Choroid plexus epithelial cell (primary cell): ENCODE data around the gene HYOU1.
"Not testable (repeated sequence)": the region's sequence is repeated elsewhere in the genome, so short reads cannot be mapped to it uniquely, and the experiment has no call there.

ENCODE experiments used
- DNase-seq: peaks from one replicate; pipeline ENCODE4 v3.0.0-alpha.2; 2010; ENCODE audit warnings: low read depth
- H3K4me3 ChIP-seq: 2 replicates; pipeline ENCODE4 v1.5.1; 2011; ENCODE audit warnings: low read depth, mild to moderate bottlenecking, control low read depth, low read length, moderate library complexity
- TF ChIP-seq, protein P1 (sequence below): conservative IDR thresholded peaks from 2 replicates; pipeline ENCODE4 v1.5.1; 2011; ENCODE audit warnings: low read depth, mild to moderate bottlenecking, control low read depth, inconsistent platforms, low read length, moderate library complexity

HYOU1 gene

GRCh38 chr11:119038884-119039283 lies 18.1 kb downstream of the HYOU1 start:
- DNase-seq = no peak
- TF ChIP-seq, protein P1, sequence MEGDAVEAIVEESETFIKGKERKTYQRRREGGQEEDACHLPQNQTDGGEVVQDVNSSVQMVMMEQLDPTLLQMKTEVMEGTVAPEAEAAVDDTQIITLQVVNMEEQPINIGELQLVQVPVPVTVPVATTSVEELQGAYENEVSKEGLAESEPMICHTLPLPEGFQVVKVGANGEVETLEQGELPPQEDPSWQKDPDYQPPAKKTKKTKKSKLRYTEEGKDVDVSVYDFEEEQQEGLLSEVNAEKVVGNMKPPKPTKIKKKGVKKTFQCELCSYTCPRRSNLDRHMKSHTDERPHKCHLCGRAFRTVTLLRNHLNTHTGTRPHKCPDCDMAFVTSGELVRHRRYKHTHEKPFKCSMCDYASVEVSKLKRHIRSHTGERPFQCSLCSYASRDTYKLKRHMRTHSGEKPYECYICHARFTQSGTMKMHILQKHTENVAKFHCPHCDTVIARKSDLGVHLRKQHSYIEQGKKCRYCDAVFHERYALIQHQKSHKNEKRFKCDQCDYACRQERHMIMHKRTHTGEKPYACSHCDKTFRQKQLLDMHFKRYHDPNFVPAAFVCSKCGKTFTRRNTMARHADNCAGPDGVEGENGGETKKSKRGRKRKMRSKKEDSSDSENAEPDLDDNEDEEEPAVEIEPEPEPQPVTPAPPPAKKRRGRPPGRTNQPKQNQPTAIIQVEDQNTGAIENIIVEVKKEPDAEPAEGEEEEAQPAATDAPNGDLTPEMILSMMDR = no peak
- H3K4me3 ChIP-seq = no peak overlapping the region

DNA sequence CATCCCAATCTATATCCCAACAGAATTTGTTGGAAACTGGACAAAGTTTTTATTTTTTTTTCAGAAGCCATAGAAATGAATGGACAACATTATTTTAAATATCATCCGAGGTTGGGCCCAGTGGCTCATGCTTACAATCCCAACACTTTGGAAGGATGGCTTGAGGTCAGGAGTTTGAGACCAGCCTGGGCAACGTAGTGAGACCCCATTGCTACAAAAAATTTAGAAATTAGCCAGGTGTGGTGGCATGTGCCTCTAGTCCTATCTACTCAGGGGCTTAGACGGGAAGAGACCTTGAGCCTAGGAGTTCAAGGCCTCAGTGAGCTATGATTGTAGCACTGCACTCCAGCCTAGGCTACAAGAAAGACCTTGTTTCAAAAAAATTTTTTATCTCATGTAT lies 22.2 kb downstream of the HYOU1 start:
- TF ChIP-seq, protein P1 = no peak
- no peak overlapping the region for H3K4me3 ChIP-seq
- DNase-seq = no peak

DNA sequence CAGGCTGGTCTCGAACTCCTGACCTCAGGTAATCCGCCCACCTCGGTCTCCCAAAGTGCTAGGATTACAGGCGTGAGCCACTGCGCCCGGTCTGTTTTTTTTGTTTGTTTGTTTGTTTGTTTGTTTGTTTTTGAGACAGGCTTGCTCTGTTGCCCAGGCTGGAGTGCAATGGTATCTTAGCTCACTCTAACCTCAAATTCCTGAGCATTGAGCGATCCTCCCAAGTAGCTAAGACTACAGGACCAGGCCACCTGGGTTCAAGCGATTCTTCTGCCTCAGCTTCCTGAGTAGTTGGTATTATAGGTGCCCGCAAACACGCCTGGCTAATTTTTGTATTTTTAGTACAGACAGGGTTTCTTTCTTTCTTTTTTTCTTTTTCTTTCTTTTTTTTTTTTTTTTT lies 23.6 kb downstream of the HYOU1 start:
- DNase-seq, H3K4me3 ChIP-seq: not testable (repeated sequence)

GRCh38 chr11:119031912-119032280 lies 25.1 kb downstream of the HYOU1 start:
- DNase-seq = no peak
- no peak overlapping the region for H3K4me3 ChIP-seq
- TF ChIP-seq, protein P1 = no peak

DNA sequence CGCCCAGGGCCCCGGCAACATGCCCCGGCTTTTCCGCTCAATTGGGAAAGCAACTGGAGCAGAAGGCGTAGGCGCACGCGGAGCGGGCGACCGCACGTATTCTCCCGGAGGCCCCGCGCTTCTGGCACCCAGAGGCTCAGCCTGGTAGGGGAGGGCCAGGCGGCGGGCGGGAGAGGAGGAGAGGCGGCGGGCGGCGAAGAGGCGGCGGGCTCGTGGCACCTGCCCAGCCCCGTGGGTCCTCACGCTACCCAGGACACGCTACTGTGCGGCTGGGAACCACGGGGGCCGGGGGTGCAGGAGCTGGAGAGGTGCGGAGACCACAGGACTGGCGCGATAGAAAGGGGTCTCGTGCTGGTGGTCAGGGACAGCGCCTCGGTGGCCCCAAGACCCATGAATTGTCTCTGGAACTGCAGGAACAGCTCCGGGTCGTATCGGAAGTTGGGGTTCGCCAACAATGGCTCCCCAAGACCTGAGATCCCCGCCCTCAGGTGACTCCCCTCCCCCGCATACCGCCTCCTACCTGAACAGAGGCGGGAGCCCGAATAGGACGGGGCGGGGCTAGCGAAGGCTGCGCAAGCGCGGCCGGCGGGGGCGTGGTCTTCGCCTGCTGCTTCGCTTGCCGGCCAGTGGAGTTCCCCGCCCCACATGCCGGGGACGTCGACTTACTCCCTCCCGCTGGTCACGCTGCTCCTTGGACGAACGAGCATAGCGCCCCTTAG lies 26.5 kb downstream of the HYOU1 start, which contains the start of gene SLC37A4:
SLC37A4 (minus strand) TSS at position 549 of the 719 bp plus-strand sequence.
- TF ChIP-seq, protein P1 = no peak
- DNase-seq = peak; percentile 99

GRCh38 chr11:119030029-119030328 lies 27.0 kb downstream of the HYOU1 start:
- DNase-seq = no peak
- TF ChIP-seq, protein P1 = no peak

More for the DNA sequence above, 26.5 kb downstream of the HYOU1 start, which contains the start of gene SLC37A4:
- peak within 1 kb of the TSS; percentile 82 for H3K4me3 ChIP-seq

GRCh38 chr11:119029340-119030028 lies 27.5 kb downstream of the HYOU1 start:
- peak overlapping the region; percentile 82 for H3K4me3 ChIP-seq
- TF ChIP-seq, protein P1 = no peak
- DNase-seq = no peak

More at GRCh38 chr11:119030029-119030328, 27.0 kb downstream of the HYOU1 start:
- H3K4me3 ChIP-seq = peak overlapping the region; percentile 82
